GM23248 (cell line): ENCODE results near the gene FGGY. TPM values are rescaled to one million over a fixed set of nuclear protein-coding genes. Genes with fewer than 3 reads are reported as not detected.

Experiments
- DNase-seq: peaks from one replicate; pipeline ENCODE4 v3.0.0-alpha.2; 2015
- H2AFZ ChIP-seq: fragments of 200-600 bp; sonication (generic); 2 replicates; pipeline ENCODE4 v1.6.1; 2016; ENCODE audit warnings: antibody characterized with exemption
- H3F3A ChIP-seq: fragments of 200-600 bp; sonication (generic); 2 replicates; pipeline ENCODE4 v1.6.1; 2016; ENCODE audit warnings: mild to moderate bottlenecking, antibody characterized with exemption, mixed run types; ENCODE audit not compliant: insufficient read depth
- H3K27ac ChIP-seq: fragments of 200-600 bp; sonication (generic); 2 replicates; pipeline ENCODE4 v1.5.1; 2016; ENCODE audit warnings: mild to moderate bottlenecking
- H3K27me3 ChIP-seq: fragments of 200-600 bp; sonication (generic); replicated peaks from 2 replicates; pipeline ENCODE4 v1.6.1; 2016; ENCODE audit warnings: mild to moderate bottlenecking; ENCODE audit not compliant: insufficient read depth
- H3K36me3 ChIP-seq: fragments of 200-600 bp; sonication (generic); 2 replicates; pipeline ENCODE4 v1.6.1; 2016; ENCODE audit warnings: low read depth, mild to moderate bottlenecking
- H3K4me1 ChIP-seq: fragments of 200-600 bp; sonication (generic); 2 replicates; pipeline ENCODE4 v1.6.1; 2016; ENCODE audit warnings: mild to moderate bottlenecking; ENCODE audit not compliant: insufficient read depth
- H3K4me2 ChIP-seq: fragments of 200-600 bp; sonication (generic); one replicate; pipeline ENCODE4 v1.6.1; 2016; ENCODE audit warnings: mild to moderate bottlenecking; ENCODE audit not compliant: unreplicated experiment
- H3K4me3 ChIP-seq: fragments of 200-600 bp; sonication (generic); 2 replicates; pipeline ENCODE4 v1.5.1; 2016; ENCODE audit warnings: mild to moderate bottlenecking
- H3K79me2 ChIP-seq: fragments of 200-600 bp; sonication (generic); 2 replicates; pipeline ENCODE4 v1.6.1; 2016; ENCODE audit warnings: mild to moderate bottlenecking; ENCODE audit not compliant: insufficient read depth
- H3K9ac ChIP-seq: fragments of 200-600 bp; sonication (generic); 2 replicates; pipeline ENCODE4 v1.6.1; 2016; ENCODE audit warnings: mild to moderate bottlenecking
- H3K9me2 ChIP-seq: fragments of 200-600 bp; sonication (generic); 2 replicates; pipeline ENCODE4 v1.6.1; 2016; ENCODE audit warnings: mixed run types, mild to moderate bottlenecking, moderate library complexity; ENCODE audit not compliant: insufficient read depth
- H3K9me3 ChIP-seq: fragments of 200-600 bp; sonication (generic); one replicate; pipeline ENCODE4 v1.6.1; 2017; ENCODE audit warnings: low read depth
- H4K20me1 ChIP-seq: fragments of 200-600 bp; sonication (generic); 2 replicates; pipeline ENCODE4 v1.6.0; 2016; ENCODE audit not compliant: insufficient read depth
- EZH2 ChIP-seq: fragments of 200-600 bp; sonication (generic); IDR thresholded peaks from 2 replicates; pipeline ENCODE4 v1.6.1; 2018; ENCODE audit warnings: antibody characterized with exemption, mild to moderate bottlenecking; ENCODE audit not compliant: insufficient read depth, poor library complexity, severe bottlenecking
- EZH2phosphoT487 ChIP-seq: fragments of 200-600 bp; sonication (generic); IDR thresholded peaks from 2 replicates; pipeline ENCODE4 v1.6.1; 2018; ENCODE audit warnings: antibody characterized with exemption, moderate library complexity, mild to moderate bottlenecking, low read depth; ENCODE audit not compliant: insufficient read depth
- WGBS, 2 experiments: methylation state at CpG; one replicate each; pipeline ENCODE4 v1.1.6; 2015 to 2017; ENCODE audit warnings: low lambda C conversion rate in 2 of 2, low coverage in 1 of 2; ENCODE audit errors: missing lambda C conversion rate in 2 of 2; 5-methylcytosine and 5-hydroxymethylcytosine counted together
- in situ Hi-C: fragments of 300-500 bp; cut with MboI; formaldehyde crosslinking; loops from 2 replicates; pipeline ENCODE4 v1.15.0; 2020
- polyA plus RNA-seq: library from polyadenylated mRNA; unstranded; fragments of >200 nt; fragmentation: Nextera tagmentation; extraction: Ambion mirVana; gene quantifications from 2 replicates; pipeline ENCODE4 v1.2.1, GENCODE V29; 2016
- total RNA-seq: library from RNA; depleted of rRNA; stranded (reverse); fragments of >200 nt; shearing (Covaris generic); gene quantifications from 2 replicates; pipeline ENCODE4 v1.2.3, GENCODE V29; 2014

FGGY gene
- total and polyA plus RNA-seq, 2 experiments from 2014 or later, result 12.8 to 16.9 TPM

DNA sequence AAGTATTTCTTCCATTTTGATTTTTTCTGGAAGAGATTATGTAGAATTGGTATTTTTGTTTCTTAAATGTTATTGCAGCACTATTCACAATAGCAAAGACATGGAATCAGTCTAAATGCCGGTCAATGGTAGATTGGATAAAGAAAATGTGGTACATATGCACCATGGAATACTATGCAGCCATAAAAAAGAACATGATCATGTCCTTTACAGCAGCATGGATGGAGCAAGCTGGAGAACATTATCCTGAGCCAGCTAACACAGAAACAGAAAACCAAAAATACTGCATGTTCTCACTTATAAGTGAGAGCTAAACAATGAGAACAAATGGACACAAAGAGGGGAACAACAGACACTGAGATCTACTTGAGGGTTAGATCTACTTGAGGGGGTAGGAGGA is 5.4 kb downstream of the FGGY start:
- H3K27me3 ChIP-seq, result no peaks in the 10 kb centered on the region
- H4K20me1 ChIP-seq, result no peaks in the 10 kb centered on the region
- peaks cover 19% of the 10 kb centered on the region for H3K4me1 ChIP-seq
- no peak overlapping the region for H3K4me2 ChIP-seq
- no peaks in the 10 kb centered on the region for H3K79me2 ChIP-seq
- no peak overlapping the region for H2AFZ ChIP-seq
- DNase-seq, result no peak
- H3K9me3 ChIP-seq, result no peaks in the 10 kb centered on the region
- TF ChIP-seq EZH2 (no peak), EZH2phosphoT487 (no peak)
- in situ Hi-C loops, result no loop called here
- no peak overlapping the region for H3K27ac ChIP-seq
- peaks cover 20% of the 10 kb centered on the region; the same call in 1 of the 2 replicates for H3F3A ChIP-seq
- H3K36me3 ChIP-seq, result 0 out of 2 replicates have a peak, but pooled peaks cover 7% of the 10 kb centered on the region
- WGBS, 2 experiments, result 93 to 98% methylated on average over 1 of the region's 1 CpG
- no peak overlapping the region for H3K9ac ChIP-seq
- H3K9me2 ChIP-seq, result no peaks in the 10 kb centered on the region
- H3K4me3 ChIP-seq, result no peak overlapping the region

DNA sequence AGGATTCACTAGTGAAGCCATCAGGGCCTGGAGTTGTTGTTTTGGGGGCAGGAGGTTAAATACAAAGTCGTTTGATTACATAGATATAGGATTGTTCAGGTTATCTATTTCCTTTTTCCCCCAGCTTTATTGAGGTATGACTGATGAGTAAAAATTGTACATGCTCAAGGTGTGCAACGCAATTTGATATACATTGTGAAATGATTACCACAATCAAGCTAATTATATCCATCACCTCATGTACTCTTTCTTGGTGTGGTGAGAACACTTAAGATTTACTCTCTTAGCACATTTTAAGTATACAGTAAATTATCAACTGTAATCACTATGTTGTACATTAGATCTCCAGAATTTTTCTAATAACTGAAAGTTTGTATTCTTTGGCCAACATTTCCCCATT is 6.0 kb downstream of the FGGY start:
- no peaks in the 10 kb centered on the region for H3K9me2 ChIP-seq
- H3K36me3 ChIP-seq, result 0 out of 2 replicates have a peak, but pooled peaks cover 7% of the 10 kb centered on the region
- no peak overlapping the region for H2AFZ ChIP-seq
- TF ChIP-seq EZH2, result no peak
- H3K9ac ChIP-seq, result no peak overlapping the region
- in situ Hi-C loops, result no loop called here
- peaks cover 13% of the 10 kb centered on the region for H3K4me1 ChIP-seq
- H3K27me3 ChIP-seq, result no peaks in the 10 kb centered on the region
- H3K79me2 ChIP-seq, result no peaks in the 10 kb centered on the region
- H3K9me3 ChIP-seq, result no peaks in the 10 kb centered on the region
- no peak overlapping the region for H3K4me2 ChIP-seq
- H3K27ac ChIP-seq, result no peak overlapping the region
- 77% methylated on average over 2 of the region's 2 CpGs for WGBS, 2 experiments
- H3F3A ChIP-seq, result peaks cover 14% of the 10 kb centered on the region; the same call in 1 of the 2 replicates
- H4K20me1 ChIP-seq, result no peaks in the 10 kb centered on the region
- DNase-seq, result no peak
- H3K4me3 ChIP-seq, result no peak overlapping the region

DNA sequence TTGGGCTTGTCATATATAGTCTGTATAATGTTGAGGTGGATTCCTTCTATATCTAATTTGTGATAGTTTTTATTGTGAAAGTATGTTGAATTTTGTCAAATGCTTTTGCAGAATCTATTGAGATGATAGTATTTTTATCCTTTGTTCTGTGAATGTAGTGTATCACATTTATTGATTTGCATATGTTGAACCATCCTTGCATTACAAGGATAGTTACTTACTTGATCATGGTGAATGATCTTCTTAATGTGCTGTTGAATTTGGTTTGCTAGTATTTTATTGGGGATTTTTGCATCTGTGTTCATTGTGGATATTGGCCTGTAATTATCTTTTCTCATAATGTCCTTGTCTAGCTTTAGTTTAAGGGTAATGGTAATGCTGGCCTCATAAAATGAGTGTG is 8.3 kb downstream of the FGGY start:
- Histone ChIP-seq H3K36me3 (0 out of 2 replicates have a peak, but pooled peaks cover 7% of the 10 kb centered on the region), H3K27ac (no peak overlapping the region), H3K4me3 (no peak overlapping the region), H3K9me3 (no peaks in the 10 kb centered on the region), H3K4me1 (peaks cover 11% of the 10 kb centered on the region), H3K27me3 (no peaks in the 10 kb centered on the region), H4K20me1 (no peaks in the 10 kb centered on the region), H2AFZ (no peak overlapping the region), H3F3A (no peaks in the 10 kb centered on the region), H3K79me2 (no peaks in the 10 kb centered on the region), H3K9ac (no peak overlapping the region), H3K4me2 (no peak overlapping the region), H3K9me2 (no peaks in the 10 kb centered on the region)
- peak; percentile 15 for DNase-seq
- in situ Hi-C loops, result no loop called here
- TF ChIP-seq EZH2phosphoT487 (no peak), EZH2 (no peak)

DNA sequence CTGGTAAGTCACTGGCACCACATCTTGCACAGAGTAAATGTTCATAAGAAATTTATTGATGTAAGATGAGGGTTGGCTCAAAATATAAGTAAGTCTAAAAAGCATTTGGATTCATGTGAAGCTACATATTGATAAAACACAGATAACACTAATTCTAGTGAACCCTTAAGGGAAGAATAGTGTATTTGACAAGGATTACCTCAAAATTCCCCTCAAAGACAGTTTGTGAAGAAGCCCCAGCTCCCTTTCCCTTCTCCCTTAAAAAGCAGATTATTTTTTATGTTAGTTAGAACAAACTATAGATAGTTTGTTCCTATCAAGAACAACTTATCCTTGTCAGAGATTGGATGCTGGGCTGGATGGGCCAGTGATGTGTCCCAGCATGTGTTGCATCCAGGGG is 10.7 kb downstream of the FGGY start:
- Histone ChIP-seq H3F3A (no peaks in the 10 kb centered on the region), H3K27me3 (no peaks in the 10 kb centered on the region), H3K79me2 (no peaks in the 10 kb centered on the region), H3K4me3 (no peak overlapping the region), H3K9me3 (no peaks in the 10 kb centered on the region), H3K4me2 (no peak overlapping the region), H3K9ac (no peak overlapping the region), H4K20me1 (no peaks in the 10 kb centered on the region), H3K27ac (no peak overlapping the region), H3K36me3 (0 out of 2 replicates have a peak, but pooled peaks cover 7% of the 10 kb centered on the region), H3K9me2 (no peaks in the 10 kb centered on the region), H2AFZ (no peak overlapping the region), H3K4me1 (peaks cover 11% of the 10 kb centered on the region)
- in situ Hi-C loops, result no loop called here
- no peak for DNase-seq
- TF ChIP-seq EZH2phosphoT487 (no peak), EZH2 (no peak)

DNA sequence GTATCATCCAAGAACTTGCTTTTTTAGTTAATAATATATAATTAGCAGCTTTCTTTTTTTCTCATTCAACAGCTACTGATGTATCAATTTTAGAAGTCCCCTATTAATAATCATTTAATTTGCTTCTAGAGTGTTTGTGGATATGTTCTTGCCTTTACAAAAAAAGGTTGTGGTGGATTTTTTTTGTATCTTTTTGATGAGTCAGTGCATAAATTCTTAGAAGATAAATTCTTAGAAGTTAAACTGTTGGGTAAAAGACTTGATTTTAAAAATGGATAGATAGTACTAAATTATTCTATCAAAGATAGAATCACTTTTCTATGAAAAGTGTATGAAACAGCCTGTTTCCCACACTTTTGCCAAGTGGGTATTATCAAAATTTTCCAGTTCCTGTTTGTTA is 11.9 kb downstream of the FGGY start:
- in situ Hi-C loops, result no loop called here
- no peak for TF ChIP-seq EZH2phosphoT487
- no peak for TF ChIP-seq EZH2
- no peak overlapping the region for H3K9ac ChIP-seq
- no peak overlapping the region for H3K4me3 ChIP-seq
- peak; percentile 22 for DNase-seq
- peak overlapping the region; percentile 28 for H3K4me2 ChIP-seq
- 0 out of 2 replicates have a peak, but pooled peaks cover 3% of the 10 kb centered on the region for H3K79me2 ChIP-seq
- H2AFZ ChIP-seq, result no peak overlapping the region
- H3K27me3 ChIP-seq, result no peaks in the 10 kb centered on the region
- H3K9me2 ChIP-seq, result no peaks in the 10 kb centered on the region
- H3F3A ChIP-seq, result no peaks in the 10 kb centered on the region
- peaks cover 11% of the 10 kb centered on the region for H3K4me1 ChIP-seq
- H3K9me3 ChIP-seq, result no peaks in the 10 kb centered on the region
- no peaks in the 10 kb centered on the region for H4K20me1 ChIP-seq
- H3K36me3 ChIP-seq, result 0 out of 2 replicates have a peak, but pooled peaks cover 7% of the 10 kb centered on the region
- H3K27ac ChIP-seq, result no peak overlapping the region
